MG63 (cell line): ENCODE measurements around the gene PNMA3. TPM values are rescaled to one million over a fixed set of nuclear protein-coding genes. Genes with fewer than 3 reads are reported as not detected.
"Not testable (repeated sequence)": the region's sequence is repeated elsewhere in the genome, so short reads cannot be mapped to it uniquely, and the experiment has no call there.

Source experiments
- DNase-seq: peaks from one replicate; pipeline ENCODE4 v3.0.0-alpha.2; 2020
- H3K27me3 ChIP-seq: fragments of 250-450 bp; sonication (Bioruptor Pico); 2 replicates; pipeline ENCODE4 v1.5.1; 2020; ENCODE audit warnings: mild to moderate bottlenecking, moderate library complexity
- H3K36me3 ChIP-seq: fragments of 250-450 bp; sonication (Bioruptor Pico); 2 replicates; pipeline ENCODE4 v1.5.1; 2020; ENCODE audit warnings: mild to moderate bottlenecking, moderate library complexity
- H3K4me3 ChIP-seq: fragments of 250-450 bp; sonication (Bioruptor Pico); 2 replicates; pipeline ENCODE4 v1.5.1; 2020; ENCODE audit warnings: mild to moderate bottlenecking, moderate library complexity
- H3K9me3 ChIP-seq: fragments of 250-450 bp; sonication (Bioruptor Pico); 2 replicates; pipeline ENCODE4 v1.5.1; 2020; ENCODE audit warnings: mild to moderate bottlenecking, moderate library complexity
- total RNA-seq: library from RNA; depleted of rRNA; stranded (reverse); fragments of >200 nt; shearing (Covaris generic); gene quantifications from 2 replicates; pipeline ENCODE4 v1.2.3, GENCODE V29; 2014; ENCODE audit warnings: low replicate concordance; rRNA removed

The PNMA3 gene, protein sequence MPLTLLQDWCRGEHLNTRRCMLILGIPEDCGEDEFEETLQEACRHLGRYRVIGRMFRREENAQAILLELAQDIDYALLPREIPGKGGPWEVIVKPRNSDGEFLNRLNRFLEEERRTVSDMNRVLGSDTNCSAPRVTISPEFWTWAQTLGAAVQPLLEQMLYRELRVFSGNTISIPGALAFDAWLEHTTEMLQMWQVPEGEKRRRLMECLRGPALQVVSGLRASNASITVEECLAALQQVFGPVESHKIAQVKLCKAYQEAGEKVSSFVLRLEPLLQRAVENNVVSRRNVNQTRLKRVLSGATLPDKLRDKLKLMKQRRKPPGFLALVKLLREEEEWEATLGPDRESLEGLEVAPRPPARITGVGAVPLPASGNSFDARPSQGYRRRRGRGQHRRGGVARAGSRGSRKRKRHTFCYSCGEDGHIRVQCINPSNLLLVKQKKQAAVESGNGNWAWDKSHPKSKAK
- 0.40 TPM in 1 of 2 replicates, not detected in the other for total RNA-seq

GRCh38 chrX:153055871-153056749 lies at the start of gene PNMA3:
Gene PNMA3, plus strand, starts transcription at chrX:153056470. Its CDS starts 586 bp downstream, at chrX:153057056.
- Histone ChIP-seq H3K4me3 (no peak within 1 kb of the TSS), H3K36me3 (no peaks in the 10 kb centered on the region), H3K27me3 (no peaks in the 10 kb centered on the region), H3K9me3 (no peaks in the 10 kb centered on the region)
- no peak for DNase-seq

DNA sequence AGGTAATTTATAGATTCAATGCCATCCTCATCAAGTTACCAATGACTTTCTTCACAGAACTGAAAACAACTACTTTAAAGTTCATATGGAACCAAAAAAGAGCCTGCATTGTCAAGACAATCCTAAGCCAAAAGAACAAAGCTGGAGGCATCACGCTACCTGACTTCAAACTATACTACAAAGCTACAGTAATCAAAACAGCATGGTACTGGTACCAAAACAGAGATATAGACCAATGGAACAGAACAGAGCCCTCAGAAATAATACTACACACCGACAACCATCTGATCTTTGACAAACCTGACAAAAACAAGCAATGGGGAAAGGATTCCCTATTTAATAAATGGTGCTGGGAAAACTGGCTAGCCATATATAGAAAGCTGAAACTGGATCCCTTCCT lies 39.1 kb upstream of the PNMA3 start:
- not testable (repeated sequence) for H3K4me3 ChIP-seq, H3K27me3 ChIP-seq, H3K36me3 ChIP-seq, DNase-seq, H3K9me3 ChIP-seq

GRCh38 chrX:153019166-153019565 lies 37.1 kb upstream of the PNMA3 start:
- Histone ChIP-seq H3K4me3 (no peak overlapping the region), H3K27me3 (no peaks in the 10 kb centered on the region; the same call in 1 of the 2 replicates)

GRCh38 chrX:153026501-153026900 lies 29.8 kb upstream of the PNMA3 start:
- H3K36me3 ChIP-seq, H3K9me3 ChIP-seq, DNase-seq, H3K27me3 ChIP-seq, H3K4me3 ChIP-seq: not testable (repeated sequence)

More at GRCh38 chrX:153019166-153019565, 37.1 kb upstream of the PNMA3 start:
- Histone ChIP-seq H3K36me3 (no peaks in the 10 kb centered on the region), H3K9me3 (no peaks in the 10 kb centered on the region)
- DNase-seq, result no peak

DNA sequence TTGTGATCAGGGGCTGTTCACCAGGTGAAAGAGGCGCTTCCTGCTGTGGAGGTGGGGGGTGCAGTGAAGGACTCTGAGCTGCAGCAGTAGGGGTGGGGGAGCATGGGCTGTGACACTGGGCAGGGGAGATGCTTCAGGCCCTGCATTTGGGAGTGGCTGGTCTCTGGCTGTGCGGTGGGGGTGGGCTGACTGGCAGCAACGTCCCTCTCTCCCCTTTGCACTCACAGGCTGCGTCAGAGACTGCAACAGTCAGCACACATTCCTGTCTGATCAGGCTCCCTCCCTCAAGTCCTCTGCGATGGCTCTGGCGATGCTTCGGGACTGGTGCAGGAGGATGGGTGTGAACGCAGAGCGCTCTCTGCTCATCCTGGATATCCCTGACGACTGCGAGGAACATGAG lies 27.8 kb upstream of the PNMA3 start:
- not testable (repeated sequence) for H3K36me3 ChIP-seq, H3K27me3 ChIP-seq, H3K4me3 ChIP-seq, H3K9me3 ChIP-seq, DNase-seq

DNA sequence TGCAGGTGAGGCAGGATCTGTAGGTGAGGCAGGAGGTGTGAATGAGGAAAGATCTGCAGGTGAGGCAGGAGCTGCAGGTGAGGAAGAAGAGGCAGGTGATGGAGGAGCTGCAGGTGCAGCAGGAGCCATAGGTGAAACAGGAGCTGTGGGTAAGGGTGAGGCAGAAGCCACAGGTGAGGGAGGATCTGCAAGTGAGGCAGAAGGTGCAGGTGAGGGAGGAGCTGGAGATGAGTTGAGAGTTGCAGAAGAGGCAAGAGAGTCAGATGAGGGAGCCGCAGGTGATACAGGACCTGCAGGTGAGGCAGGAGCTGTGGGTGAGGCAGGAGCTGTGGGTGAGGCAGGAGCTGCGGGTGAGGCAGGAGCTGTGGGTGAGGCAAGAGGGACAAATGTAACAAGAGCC lies 27.1 kb upstream of the PNMA3 start:
- no peaks in the 10 kb centered on the region for H3K27me3 ChIP-seq
- H3K36me3 ChIP-seq, result no peaks in the 10 kb centered on the region
- no peak overlapping the region for H3K4me3 ChIP-seq
- no peak for DNase-seq
- no peaks in the 10 kb centered on the region for H3K9me3 ChIP-seq

DNA sequence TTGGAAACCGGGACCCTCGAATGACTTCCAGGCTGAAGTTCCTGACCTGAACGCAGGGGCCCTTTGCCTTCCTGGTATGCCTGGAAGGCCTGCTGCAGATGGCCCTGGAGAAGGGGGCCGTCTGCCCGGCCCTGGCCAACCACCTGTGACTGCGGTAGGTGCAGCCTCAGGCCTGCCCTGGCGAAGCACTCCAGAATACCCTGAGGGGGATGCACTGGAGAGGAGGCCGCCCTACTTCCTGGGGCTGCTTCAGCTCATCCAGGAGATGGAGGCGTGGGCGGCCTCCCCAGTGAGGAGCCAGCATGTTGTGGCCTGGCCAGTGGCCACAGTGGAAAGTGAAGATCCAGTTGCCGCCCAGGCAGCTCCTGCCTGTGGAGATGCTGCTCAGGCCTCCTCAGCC lies 26.4 kb upstream of the PNMA3 start:
- H3K9me3 ChIP-seq, result no peaks in the 10 kb centered on the region
- DNase-seq, result no peak

GRCh38 chrX:153030801-153031200 lies 25.5 kb upstream of the PNMA3 start:
- DNase-seq, result no peak
- Histone ChIP-seq H3K27me3 (no peaks in the 10 kb centered on the region), H3K4me3 (no peak overlapping the region), H3K9me3 (no peaks in the 10 kb centered on the region), H3K36me3 (no peaks in the 10 kb centered on the region)

More for the DNA sequence above, 26.4 kb upstream of the PNMA3 start:
- Histone ChIP-seq H3K36me3 (no peaks in the 10 kb centered on the region), H3K4me3 (no peak overlapping the region), H3K27me3 (no peaks in the 10 kb centered on the region)

GRCh38 chrX:153032397-153033118 lies 23.7 kb upstream of the PNMA3 start:
- DNase-seq, result peak; percentile 53
- Histone ChIP-seq H3K4me3 (peak overlapping the region; percentile 18; the same call in 1 of the 2 replicates), H3K36me3 (no peaks in the 10 kb centered on the region), H3K9me3 (no peaks in the 10 kb centered on the region), H3K27me3 (no peaks in the 10 kb centered on the region)

- no peak for DNase-seq
- no peaks in the 10 kb centered on the region for H3K36me3 ChIP-seq
- H3K4me3 ChIP-seq, result no peak overlapping the region
- H3K9me3 ChIP-seq, result no peaks in the 10 kb centered on the region
- no peaks in the 10 kb centered on the region for H3K27me3 ChIP-seq
These were observed 7.2 kb upstream of the PNMA3 start for GRCh38 chrX:153049093-153049492.

DNA sequence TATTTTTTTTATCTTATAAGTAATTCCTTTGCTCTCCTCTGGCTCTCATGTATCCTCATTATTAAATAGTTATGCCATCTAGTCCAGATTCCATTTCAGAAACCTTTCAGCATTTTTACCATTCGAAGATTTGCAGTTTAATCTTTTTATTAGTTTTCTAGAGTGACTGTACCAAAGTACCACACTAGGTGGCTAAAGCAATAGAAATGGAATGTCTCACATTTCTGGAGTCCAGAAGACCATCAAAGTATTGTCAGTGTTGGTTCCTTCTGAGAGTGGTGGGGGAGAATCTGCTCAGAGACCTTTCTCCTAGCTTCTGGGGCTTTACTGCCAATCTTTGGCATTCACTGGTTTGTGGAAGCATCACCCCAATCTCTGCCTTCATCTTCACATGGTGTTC lies 3.7 kb upstream of the PNMA3 start:
- Histone ChIP-seq H3K36me3 (no peaks in the 10 kb centered on the region), H3K4me3 (no peak overlapping the region), H3K27me3 (no peaks in the 10 kb centered on the region), H3K9me3 (no peaks in the 10 kb centered on the region)
- no peak for DNase-seq

GRCh38 chrX:153057281-153057680 lies 1.0 kb downstream of the PNMA3 start:
- Histone ChIP-seq H3K4me3 (no peak overlapping the region), H3K27me3 (no peaks in the 10 kb centered on the region), H3K36me3 (no peaks in the 10 kb centered on the region), H3K9me3 (no peaks in the 10 kb centered on the region)
- no peak for DNase-seq

DNA sequence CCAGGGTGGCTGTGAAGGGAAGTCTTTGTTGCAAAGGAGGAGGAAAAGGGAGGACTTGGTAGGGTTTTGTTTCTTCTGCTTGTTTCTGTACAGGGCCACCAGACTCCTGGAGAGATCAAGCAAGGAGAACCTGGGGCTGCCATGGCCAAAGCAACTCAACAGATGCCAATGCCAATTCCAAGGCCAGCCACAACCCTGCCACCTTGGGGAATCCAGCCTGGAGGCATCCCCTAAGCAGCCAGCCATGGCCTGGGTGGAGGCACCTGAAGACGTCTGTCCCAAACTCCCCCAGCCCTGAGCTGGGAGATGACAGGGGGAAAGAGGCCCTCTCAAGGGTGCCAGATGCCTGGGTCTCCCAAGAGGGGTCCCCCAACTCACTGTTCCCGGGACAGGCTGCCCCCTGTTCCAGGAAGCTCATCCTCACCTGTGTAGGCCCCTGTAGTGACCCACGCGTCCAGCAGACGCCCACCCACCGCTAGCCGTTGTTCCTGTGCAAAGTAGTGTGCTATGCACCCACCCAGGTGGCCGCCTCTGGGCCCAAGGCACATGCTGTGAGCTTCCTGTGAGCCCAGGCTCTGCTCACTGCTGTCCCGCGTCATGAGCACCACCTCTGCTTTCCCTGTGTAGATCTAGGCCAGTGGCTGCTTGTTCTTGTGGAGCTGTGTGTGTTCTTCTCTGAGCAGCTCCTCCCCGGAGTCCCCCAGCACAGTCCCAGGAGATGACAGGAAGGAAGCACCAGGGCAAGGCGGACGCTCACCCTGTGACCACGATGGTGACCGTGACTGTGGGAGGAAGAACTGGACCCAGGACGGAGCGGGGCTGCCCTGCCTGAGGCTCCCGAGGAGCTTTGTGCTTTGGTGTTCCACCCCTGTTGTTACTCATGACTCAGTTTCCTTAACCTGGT lies 3.2 kb downstream of the PNMA3 start:
- DNase-seq, result no peak
- Histone ChIP-seq H3K36me3 (no peaks in the 10 kb centered on the region), H3K4me3 (no peak overlapping the region), H3K9me3 (no peaks in the 10 kb centered on the region), H3K27me3 (no peaks in the 10 kb centered on the region)

- Histone ChIP-seq H3K4me3 (no peak overlapping the region), H3K36me3 (no peaks in the 10 kb centered on the region), H3K9me3 (no peaks in the 10 kb centered on the region), H3K27me3 (no peaks in the 10 kb centered on the region)
- no peak for DNase-seq
These were observed 3.8 kb downstream of the PNMA3 start for GRCh38 chrX:153060095-153060445.

- no peak for DNase-seq
- H3K9me3 ChIP-seq, result no peaks in the 10 kb centered on the region
- H3K4me3 ChIP-seq, result no peak overlapping the region
- no peaks in the 10 kb centered on the region for H3K27me3 ChIP-seq
- H3K36me3 ChIP-seq, result no peaks in the 10 kb centered on the region
These were observed 5.5 kb downstream of the PNMA3 start for GRCh38 chrX:153061732-153062131.

GRCh38 chrX:153063315-153063714 lies 7.0 kb downstream of the PNMA3 start:
- Histone ChIP-seq H3K27me3 (no peaks in the 10 kb centered on the region), H3K36me3 (no peaks in the 10 kb centered on the region), H3K4me3 (no peak overlapping the region), H3K9me3 (no peaks in the 10 kb centered on the region)
- no peak for DNase-seq
